NCI-H1105 (cell line): ENCODE measurements around the gene NAGA.
A peak's percentile ranks its signal among the peaks of the same experiment; 100 is the strongest.
"Not testable (repeated sequence)": the region's sequence is repeated elsewhere in the genome, so short reads cannot be mapped to it uniquely, and the experiment has no call there.

Experiments
- DNase-seq: peaks from one replicate; lab custom pipeline; 2025; lab: John Stamatoyannopoulos, UW

NAGA gene

DNA sequence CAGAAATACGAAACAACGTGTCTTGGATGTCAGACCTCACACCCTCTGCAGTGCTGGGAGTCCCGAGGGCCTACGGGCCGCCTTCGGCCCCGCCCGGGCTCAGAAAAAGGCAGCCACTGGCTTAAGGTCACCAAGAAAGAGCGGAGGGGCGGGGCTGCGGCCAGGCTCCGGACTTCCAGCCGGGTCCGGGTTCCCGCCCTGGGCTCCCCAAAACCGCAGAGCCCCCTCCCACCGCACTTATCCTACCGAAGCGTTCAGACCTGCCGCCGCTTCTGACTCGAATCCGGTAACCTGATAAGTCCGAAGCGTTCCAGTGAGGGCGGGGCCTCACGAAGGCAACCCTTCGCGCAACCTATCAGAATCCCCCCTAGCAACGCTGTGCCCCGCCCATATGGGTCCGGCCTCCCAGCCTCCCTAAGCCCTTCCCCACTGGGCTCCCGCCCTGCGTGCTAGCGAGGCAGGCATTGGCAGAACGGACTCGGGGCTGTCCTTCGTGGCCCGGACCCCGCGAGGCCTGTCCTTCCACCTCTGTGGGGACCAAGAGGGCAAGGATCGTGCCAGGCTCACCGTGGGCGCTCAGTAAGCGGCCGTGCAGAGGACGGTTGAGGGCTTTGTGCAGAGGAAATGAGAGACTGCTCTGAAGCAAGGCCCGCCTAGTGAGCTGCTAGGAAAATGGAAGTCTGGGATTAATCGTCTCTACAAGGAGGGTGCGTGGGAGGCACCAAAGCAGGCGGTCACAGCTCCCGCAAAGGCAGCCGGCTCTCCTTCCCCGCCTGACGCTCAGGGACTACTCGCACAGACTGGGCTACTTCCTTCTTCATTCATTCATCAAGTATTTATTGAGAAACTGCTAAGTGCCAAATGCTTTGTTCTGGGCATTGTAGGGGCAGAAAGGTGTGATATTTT lies at the start of gene NAGA:
Gene NAGA, minus strand, starts transcription at position 296 of the 906 bp plus-strand sequence. CDS start 515 bp downstream, outside the sequence.
- peak; percentile 96 for DNase-seq

DNA sequence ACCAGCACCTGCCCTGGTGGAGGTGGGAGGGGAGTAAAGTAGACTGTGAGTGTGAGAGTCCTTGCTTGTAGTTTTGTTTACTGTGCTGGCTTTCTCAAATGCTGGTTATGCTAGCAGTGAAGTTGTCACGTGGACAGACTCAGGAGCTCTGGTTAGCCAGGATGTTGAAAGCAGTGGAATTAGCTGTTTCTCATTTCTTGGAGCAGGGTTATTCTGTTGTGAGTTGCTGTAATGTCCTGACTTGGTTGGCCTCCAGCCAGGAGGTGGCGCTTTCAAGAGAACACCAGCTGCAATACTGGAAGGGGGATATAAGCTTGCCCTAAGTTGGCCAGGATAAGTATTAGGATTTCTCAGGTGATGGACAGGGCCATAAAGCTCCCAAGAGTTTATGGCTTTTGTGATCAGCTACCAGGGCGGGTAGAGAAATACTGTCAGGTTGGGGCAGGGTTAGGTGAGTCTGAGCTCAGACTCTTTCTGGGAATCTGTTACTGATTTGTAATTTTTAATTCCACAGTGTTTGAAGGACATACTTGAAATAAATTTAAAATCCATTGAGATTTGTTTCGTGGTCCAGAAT lies 46.3 kb upstream of the NAGA start:
- no peak for DNase-seq

DNA sequence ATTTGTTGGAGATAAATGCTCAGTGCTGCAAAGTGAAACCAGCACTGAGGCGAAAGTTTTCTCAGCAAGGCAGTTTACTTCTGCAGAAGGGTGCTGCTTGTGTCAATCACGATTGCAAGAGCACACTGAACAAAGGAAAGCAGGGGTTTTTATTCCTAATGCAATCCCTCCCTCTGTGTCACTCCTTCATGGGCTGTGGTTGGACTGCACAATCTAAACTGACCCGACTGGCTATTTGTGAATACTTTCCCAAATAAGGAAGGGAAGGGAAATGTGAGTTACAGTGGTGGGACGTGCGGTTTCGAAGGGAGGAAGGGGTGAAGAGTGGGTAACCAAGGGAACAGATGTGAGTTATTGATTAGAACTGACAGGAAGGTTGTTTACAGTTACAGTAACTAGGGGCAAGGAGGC lies 44.8 kb upstream of the NAGA start:
- DNase-seq, result not testable (repeated sequence)

DNA sequence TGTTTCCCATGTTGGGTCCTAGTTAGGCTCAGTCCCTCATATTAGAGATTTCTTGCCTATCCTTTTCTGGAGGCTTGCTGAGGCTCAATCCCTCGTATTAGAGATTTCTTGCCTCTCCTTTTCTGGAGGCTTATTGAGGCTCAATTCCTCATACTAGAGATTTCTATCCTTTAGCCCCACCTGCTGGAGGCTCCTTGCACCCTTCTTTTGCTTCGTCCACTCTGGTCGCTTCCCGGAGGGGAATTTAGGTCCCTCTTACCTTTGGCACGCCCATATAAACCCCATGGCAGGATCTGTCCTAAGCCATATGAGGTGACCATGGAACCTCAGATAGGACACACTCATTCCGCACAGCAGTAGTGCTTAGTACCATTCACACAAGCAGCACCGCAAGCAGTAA lies 44.1 kb upstream of the NAGA start:
- DNase-seq, result no peak

DNA sequence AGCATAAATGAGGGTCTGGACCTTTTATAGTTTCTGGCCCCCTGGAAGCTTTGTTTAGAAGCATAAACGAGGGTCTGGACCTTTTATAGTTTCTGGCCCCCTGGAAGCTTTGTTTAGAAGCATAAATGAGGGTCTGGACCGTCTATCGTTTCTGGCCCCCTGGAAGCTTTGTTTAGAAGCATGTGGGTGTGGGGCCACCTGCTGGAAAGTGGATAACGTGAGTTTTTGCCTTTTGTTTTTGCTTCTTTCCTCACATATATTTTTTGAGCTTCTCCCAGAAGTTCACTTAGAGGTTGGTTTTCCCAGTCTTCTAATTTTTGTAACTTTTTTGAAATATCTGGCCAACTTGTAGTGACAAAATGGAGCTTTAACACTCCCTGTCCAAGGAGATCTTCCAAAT lies 42.2 kb upstream of the NAGA start:
- not testable (repeated sequence) for DNase-seq

DNA sequence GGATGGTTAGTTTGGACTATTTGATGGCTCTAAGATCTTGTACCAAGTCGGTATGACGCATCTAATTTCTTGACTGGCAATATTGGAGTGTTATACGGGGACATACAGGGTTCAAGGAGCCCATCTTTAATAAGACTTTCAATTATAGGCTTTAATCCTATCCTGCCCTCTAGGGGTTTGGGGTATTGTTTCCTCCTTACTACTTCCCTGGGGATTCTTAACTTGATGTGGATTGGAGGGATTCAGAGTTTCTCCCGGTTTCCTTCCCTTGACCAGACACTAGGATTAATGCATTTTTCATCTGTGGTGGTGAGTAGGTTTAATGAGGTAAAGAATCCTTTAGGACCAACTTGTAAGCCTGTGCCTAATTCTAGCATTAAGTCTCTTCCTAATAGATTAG lies 41.2 kb upstream of the NAGA start:
- DNase-seq, result no peak

DNA sequence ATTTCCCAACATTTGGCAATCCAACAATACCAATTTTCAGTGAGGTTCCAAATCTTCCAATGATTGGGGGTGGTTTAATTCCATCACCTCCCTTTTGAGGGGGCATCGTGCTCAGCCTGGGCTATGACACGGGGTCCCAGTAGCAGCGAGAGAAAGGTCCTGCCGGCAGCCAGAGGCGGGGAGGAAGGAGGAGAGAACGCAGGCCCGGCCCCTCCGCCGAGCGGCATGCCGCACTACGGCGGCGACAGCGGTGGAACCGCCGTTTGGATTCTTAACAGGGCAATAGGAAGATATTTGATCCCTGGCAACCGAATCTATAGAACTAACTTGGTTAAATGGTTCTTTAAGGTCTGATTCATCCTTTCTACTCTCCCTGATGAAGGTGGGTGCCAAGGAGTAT lies 38.2 kb upstream of the NAGA start:
- DNase-seq, result no peak

DNA sequence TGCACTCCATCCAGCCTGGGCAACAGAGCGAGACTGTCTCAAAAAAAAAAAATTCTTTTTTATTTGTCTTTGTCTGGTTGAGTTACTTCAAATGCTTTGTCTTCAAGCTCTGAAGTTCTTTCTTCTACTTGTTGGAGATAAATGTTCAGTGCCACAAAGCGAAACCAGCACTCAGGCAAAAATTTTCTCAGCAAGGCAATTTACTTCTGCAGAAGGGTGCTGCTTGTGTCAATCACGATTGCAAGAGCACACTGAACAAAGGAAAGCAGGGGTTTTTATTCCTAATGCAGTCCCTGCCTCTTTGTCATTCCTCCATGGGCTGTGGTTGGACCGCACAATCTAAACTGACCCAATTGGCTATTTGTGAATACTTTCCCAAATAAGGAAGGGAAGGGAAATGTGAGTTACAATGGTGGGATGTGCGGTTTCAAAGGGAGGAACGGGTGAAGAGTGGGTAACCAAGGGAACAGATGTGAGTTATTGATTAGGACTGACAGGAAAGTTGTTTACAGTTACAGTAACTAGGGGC lies 33.8 kb upstream of the NAGA start:
- not testable (repeated sequence) for DNase-seq

DNA sequence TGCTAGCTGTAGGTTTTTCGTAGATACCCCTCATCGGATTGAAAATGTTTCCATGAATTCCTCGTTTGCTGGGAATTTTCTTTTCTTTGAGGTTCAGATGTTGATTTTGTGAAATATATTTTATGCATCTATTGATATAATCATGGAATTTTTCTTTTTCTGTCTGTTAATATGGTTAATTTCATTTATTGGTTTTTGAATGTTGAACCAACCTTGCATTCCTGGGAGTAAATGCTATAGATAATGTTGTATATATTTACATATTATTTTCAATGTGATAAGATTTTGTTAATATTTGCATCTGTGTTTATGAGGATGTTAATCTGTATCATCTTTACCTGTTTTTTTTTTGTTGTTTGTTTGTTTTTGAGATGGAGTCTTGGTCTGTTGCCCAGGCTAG lies 30.6 kb upstream of the NAGA start:
- no peak for DNase-seq

DNA sequence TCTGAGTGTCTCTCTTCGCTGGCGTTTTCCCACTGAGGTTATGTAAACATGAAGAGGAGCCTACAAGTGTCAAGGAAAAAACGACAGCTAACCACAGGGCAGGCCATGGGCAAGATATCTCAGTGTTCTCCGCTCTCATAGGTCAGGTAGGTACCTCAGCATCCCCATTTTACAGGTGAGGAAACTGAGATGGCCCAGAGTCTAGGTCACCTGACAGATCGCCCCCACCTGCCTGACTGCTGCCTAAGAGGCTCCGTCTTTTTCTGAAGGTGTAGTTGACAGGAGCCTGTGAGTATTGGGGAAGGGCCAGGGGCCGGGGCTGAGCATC lies 20.8 kb upstream of the NAGA start:
- DNase-seq, result no peak

DNA sequence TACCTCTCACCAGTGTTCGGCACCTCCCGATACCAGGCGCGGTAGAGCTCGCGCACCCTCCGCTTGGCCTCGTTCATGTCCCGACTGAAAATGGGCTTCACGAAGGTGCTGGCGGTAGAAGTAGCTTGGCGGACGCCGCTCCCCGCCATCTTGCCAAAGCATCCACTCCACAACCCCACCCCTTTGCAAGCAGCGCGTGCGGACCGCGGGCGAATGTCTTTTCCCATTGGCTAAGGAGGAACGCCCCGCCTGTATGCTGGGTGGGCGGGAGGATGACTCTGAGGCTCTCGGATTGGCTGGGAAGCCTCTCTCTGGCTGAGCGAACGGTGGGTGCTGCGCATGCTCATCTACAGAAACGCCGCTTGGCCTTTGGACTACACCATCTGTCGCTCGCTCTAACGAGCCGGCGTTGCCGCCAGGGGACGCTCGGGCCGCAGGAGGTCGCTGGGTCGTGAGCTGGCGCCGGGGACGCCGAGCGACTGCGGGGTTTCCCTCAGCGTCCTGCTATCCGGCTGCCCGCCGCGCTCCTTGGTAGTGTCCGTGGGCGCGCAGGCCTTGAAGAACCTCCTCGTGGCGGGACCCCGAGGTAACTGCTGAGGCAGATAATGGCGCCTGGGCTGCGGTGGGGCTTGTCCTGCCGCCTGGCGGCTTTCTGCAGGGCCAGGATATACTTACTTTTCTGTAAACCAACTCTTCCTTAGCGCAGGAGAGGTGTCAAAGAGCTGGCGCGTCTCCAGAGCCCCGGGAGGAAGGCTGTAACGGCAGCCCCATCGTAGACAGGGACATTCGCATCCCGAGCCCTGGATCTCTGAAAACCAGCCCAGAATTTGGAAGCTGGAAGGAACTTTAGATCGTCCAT lies 20.2 kb upstream of the NAGA start, which contains the start of gene NDUFA6:
Gene NDUFA6, minus strand, starts transcription at position 177 of the 859 bp plus-strand sequence. Its CDS starts 28 bp downstream, at position 149.
- DNase-seq, result peak; percentile 96

DNA sequence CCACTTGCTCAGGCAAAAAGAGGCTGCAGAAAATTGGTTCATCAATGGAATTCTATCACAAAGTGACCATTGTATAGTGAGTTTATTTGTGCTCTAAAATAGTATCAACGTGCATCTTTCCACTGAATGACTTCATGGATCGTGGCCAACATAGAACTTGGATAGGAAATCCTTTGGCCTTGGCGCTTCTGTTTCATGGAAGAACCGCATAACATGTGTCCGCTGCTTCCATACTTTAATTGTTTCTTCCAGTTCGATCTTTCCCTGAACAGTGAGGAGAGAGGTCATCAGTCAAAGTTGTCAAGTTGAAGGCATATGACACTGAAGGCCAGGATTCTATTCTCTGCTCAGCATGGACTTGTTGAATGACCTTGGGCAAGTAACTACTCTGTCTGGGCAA lies 15.4 kb upstream of the NAGA start:
- no peak for DNase-seq

DNA sequence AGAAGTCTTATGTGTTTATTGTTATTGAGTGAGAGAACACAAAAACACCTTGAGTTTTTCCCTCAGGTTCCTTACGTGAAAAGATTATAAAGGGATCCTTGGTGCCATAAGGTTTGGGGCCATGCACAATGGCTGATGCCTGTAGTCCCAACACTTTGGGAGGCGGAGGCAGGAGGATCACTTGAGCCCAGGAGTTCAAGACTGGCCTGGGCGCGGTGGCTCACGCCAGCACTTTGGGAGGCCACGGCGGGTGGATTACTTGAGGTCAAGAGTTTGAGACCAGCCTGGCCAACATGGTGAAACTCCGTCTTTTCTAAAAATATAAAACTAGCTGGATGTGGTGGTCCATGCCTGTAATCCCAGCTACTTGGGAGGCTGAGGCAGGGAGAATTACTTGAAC lies 14.3 kb upstream of the NAGA start:
- no peak for DNase-seq

DNA sequence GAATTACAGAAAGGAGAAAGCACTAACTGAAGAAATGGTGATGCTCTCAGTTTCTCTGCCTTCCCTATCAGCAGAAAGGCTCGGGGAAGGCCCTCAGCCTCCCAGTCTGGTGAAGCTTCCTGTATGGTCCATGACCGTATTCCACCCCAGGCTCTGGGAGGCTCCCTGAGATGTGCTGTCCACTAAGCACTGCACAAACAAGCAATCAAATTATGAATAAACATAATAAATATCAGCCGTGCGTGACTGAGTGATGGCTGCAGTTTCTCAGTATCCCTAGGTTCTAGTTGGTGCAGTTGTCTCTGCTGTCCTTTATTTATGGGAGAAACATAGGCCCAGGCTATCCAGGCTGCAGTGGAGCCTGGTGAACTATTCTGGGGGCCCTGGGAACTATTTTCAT lies 12.5 kb upstream of the NAGA start:
- DNase-seq, result no peak

DNA sequence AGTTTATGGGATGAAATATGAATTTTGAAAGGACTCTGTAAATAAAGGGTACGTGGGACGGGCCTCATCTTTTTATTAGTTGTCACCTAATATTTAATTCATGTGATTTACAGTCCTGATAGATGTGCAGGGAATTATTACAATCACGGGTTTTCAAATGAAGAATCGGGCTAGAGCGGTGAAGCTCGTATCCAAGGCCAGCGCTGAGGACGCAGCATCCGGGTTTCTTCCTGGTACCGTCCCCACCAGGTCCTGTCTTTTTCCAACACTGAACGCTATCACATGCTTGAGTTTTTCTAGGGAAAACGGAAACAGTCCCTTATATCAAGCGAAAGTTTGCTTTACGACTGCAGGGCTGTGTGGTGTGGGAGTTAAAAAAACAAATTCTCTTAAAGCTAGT lies 9.7 kb upstream of the NAGA start:
- peak; percentile 0 for DNase-seq

DNA sequence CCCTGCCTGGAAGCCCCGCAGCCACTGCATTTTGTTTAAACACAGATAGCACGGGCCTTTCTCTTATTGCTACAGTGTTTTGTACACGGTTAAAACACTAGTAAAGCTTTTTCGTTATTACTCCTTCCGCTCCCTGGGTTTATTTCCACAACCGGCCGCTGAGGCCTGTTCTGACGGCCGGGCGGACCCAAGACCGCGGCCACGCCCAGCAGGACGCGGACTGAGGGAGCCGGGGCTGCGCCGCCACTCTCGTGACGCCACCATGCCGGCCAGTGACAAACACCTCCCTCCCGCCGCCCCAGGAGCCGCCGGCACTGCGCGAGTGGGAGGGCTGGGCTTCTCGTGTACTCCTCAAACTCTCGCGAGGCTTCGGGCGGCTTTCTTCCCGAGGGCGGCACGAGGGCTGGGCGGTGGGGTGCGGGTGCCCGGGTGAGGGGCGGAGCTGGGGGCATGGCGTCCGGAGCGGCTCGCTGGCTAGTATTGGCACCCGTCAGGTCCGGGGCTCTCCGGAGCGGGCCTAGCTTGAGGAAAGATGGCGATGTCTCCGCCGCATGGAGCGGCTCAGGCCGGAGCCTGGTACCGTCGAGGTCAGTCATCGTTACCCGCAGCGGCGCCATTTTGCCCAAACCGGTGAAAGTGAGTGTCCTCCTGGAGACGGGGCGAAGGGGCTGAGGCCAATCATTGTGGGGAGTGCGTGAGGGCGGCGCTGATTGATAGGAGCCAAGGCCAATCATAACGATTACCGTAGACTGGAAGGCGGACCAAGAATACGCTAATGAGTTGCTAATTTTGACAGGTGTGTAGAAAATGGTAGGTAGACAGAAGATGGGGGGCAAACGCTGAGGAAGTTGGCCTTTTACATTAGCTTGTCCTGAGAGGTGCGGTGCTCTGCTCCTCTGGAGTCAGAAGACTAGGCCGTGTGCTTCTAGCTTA lies 9.0 kb upstream of the NAGA start, which contains the start of gene SMDT1:
Gene SMDT1, plus strand, starts transcription at position 382 of the 933 bp plus-strand sequence. Its CDS starts 69 bp downstream, at position 451.
- DNase-seq, result peak; percentile 96

DNA sequence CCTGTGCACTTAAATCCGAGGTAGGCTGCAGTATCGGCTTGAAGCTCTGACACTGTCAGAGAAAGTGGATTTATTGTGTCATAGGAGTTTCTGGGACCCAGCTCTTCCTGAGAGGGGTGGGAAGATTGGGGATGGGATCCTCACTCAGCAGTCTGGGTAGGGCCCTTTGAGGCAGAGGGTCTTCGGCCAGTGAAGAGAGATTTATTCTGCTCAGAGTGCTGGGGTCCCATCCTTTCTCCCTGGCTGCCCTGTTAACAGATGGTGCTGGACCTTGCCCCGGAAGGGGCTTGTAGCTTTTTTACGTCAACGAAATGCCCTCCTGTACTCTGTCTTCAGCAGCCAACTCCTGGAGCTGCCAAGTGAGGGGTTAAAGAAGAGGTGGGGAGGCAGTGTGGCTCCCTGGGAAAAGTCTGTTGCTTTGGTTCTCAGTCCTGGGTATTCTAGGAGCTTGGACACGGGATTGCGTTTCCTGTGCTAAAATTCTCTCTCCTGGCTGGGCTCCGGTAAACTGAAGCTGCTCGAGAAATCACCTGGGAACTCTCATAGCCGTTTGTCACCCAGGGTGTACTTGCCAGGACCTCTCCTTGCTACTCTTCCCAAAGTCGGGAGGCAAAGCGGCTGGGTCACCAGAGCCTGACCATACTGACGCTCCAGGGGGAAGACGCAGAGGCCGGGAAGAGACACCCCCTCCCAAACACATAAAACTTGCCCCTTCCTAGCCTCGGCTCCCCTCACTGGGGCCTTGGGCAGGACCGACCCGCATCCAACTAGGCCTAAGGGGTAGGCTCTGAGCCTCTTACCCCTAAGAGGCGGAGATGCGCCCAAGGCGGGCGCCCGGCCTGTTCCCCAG lies 8.1 kb upstream of the NAGA start:
- no peak for DNase-seq

DNA sequence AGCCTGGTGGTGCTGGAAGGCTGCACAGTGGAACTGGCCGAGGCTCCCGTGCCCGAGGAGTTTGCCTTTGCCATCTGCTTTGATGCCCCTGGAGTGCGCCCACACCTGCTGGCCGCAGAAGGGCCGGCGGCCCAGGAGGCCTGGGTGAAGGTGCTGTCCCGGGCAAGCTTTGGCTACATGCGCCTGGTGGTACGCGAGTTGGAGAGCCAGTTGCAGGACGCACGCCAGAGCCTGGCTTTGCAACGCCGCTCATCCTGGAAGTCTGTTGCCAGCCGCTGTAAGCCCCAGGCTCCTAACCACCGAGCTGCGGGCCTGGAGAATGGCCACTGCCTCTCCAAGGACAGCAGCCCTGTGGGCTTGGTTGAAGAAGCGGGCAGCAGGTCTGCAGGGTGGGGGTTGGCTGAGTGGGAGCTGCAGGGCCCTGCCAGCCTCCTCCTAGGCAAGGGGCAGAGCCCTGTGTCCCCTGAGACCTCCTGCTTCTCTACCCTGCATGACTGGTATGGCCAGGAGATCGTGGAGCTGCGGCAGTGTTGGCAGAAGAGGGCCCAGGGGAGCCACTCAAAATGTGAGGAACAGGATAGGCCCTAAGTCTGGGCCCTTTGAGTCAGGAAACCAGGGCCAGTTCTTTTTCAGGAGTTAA lies 7.0 kb upstream of the NAGA start:
- DNase-seq, result no peak

DNA sequence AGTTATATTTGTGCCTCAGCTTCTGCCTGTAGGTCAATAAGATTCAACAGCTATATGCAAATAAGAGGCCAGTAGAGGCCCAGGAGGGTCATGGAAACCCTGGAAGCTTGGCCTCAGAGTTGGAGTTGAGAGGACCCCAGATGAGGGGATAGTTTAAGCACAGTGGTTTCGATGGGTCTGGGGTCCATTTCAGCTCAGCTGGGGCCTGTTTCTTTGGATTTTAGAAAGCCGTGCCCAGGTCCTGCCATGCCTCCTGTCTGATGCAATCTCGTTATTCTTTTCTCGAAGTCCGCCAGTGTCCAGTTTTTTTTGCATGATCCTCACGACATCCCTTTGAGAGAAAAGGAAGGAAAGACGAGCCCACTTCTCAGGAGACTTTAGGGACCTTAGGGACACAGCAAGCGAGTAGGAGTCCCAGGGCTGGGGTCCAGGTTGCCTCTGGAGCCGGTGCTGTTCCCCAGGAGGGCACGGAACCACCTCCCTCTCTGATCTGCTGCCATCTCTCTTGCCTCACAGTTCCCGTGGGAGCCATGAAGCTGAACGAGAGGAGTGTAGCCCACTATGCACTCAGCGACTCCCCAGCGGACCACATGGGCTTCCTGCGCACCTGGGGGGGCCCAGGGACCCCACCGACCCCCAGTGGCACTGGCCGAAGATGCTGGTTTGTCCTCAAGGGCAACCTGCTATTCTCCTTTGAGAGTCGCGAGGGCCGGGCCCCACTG lies 6.3 kb upstream of the NAGA start:
- DNase-seq, result no peak
